HepG2 (cell line): ENCODE measurements around the gene NGRN. TPM values are rescaled to one million over a fixed set of nuclear protein-coding genes. Genes with fewer than 3 reads are reported as not detected.

Experiments used
- AFF4 ChIP-seq: sonication (generic); formaldehyde crosslinking; IDR thresholded peaks from 2 replicates; pipeline ENCODE4 v1.4.0; 2020; ENCODE audit warnings: missing genetic modification reagents
- ARHGAP35 ChIP-seq: sonication (generic); formaldehyde crosslinking; IDR thresholded peaks from 2 replicates; pipeline ENCODE4 v1.9.0; 2022; ENCODE audit warnings: mild to moderate bottlenecking, inconsistent platforms, moderate library complexity, missing genetic modification reagents, borderline replicate concordance
- BCL3 ChIP-seq: sonication (generic); formaldehyde crosslinking; IDR thresholded peaks from 2 replicates; pipeline ENCODE4 v1.5.1; 2020; ENCODE audit warnings: mild to moderate bottlenecking, missing genetic modification reagents, moderate library complexity
- CHD4 ChIP-seq: fragments of 200-600 bp; sonication (generic); IDR thresholded peaks from 2 replicates; pipeline ENCODE4 v1.7.0; 2017; ENCODE audit warnings: mild to moderate bottlenecking, low read length, borderline replicate concordance
- IRF9 ChIP-seq: sonication (generic); formaldehyde crosslinking; IDR thresholded peaks from 2 replicates; pipeline ENCODE4 v1.8.0; 2022; ENCODE audit warnings: missing genetic modification reagents, mild to moderate bottlenecking, borderline replicate concordance
- PRDM15 ChIP-seq: sonication (generic); formaldehyde crosslinking; IDR thresholded peaks from 2 replicates; pipeline ENCODE4 v1.4.0; 2020; ENCODE audit warnings: missing genetic modification reagents
- ZNF142 ChIP-seq: sonication (generic); formaldehyde crosslinking; IDR thresholded peaks from 2 replicates; pipeline ENCODE4 v1.4.0; 2020; ENCODE audit warnings: missing genetic modification reagents
- ZNF20 ChIP-seq: sonication (generic); formaldehyde crosslinking; IDR thresholded peaks from 2 replicates; pipeline ENCODE4 v1.4.0; 2020; ENCODE audit warnings: mild to moderate bottlenecking, moderate library complexity, missing genetic modification reagents
- ZNF282 ChIP-seq: fragments of 450-650 bp; IDR thresholded peaks from 2 replicates; pipeline ENCODE4 v1.6.1; 2018; ENCODE audit not compliant: partially characterized antibody
- ZNF512 ChIP-seq: sonication (generic); formaldehyde crosslinking; IDR thresholded peaks from 2 replicates; pipeline ENCODE4 v1.4.0; 2020; ENCODE audit warnings: mild to moderate bottlenecking, missing genetic modification reagents
- ZNF790 ChIP-seq: sonication (generic); formaldehyde crosslinking; IDR thresholded peaks from 2 replicates; pipeline ENCODE4 v1.8.0; 2022; ENCODE audit warnings: missing genetic modification reagents, mild to moderate bottlenecking, borderline replicate concordance
- polyA plus RNA-seq, 8 experiments: library from polyadenylated mRNA; depleted of rRNA in 3 of 8; stranded (reverse) in 7 of 8; unstranded in 1 of 8; fragments of >200 nt; fragmentation: Illumina TruSeq in 4 of 8; extraction: Trizol in 4 of 8; gene quantifications; 2 replicates each; pipeline versions ENCODE4 v1.2.1 to v1.2.3, GENCODE V29; 2011 to 2016; ENCODE audit warnings: low read depth in 4 of 8, missing spikeins in 1 of 8, mixed read lengths in 1 of 8; ENCODE audit not compliant: insufficient read depth in 1 of 8
- total RNA-seq, 5 experiments: library from RNA; depleted of rRNA; stranded (reverse); fragments of >200 nt; fragmentation: Illumina TruSeq; extraction: Trizol; gene quantifications; 2 replicates each; pipeline ENCODE4 v1.2.3, GENCODE V29; 2016; ENCODE audit warnings: low read depth in 1 of 5

The NGRN gene
- total and polyA plus RNA-seq, 2 of the 13 experiments (the other 11 are each of a cell fraction or from before 2014, with no cell fraction given): 39.8 to 63.7 TPM

GRCh38 chr15:90264671-90265070 lies 801 bp upstream of the NGRN start (continued):
- TF ChIP-seq BCL3 (no peak), ZNF20 (CRISPR knock-in tag) (no peak), ZNF512 (no peak), PRDM15 (no peak), ARHGAP35 (CRISPR knock-in tag) (no peak), AFF4 (no peak), IRF9 (CRISPR knock-in tag) (no peak), ZNF790 (no peak), CHD4 (no peak), ZNF142 (CRISPR knock-in tag) (0 out of 2 replicates have a peak, but pooled peaks have one; percentile 20), ZNF282 (no peak)
